Stimulated activated CD8-positive, alpha-beta memory T cell treated with anti-CD3 and anti-CD28 coated beads, Interleukin-7, amount 100 ng/mL, for 48 hours (primary cell): ENCODE measurements around the gene RALY.

ENCODE experiments used
- DNase-seq, 2 donors: peaks; one replicate each; pipeline ENCODE4 v3.0.0-alpha.2; 2020; ENCODE audit warnings: low read depth in 1 of 2; ENCODE audit errors: extremely low read depth in 1 of 2

RALY gene

GRCh38 chr20:33993576-33994221, at the start of gene RALY:
TSS of gene RALY (plus strand) at chr20:33993911. CDS start at chr20:34072075, 78,164 bp downstream.
- peak; percentile 83 to 93 for DNase-seq

- DNase-seq: no peak
Observed at GRCh38 chr20:33944914-33945313, 48.8 kb upstream of the RALY start.

GRCh38 chr20:33945391-33946081, 48.2 kb upstream of the RALY start:
- DNase-seq: no peak

- DNase-seq: peak in 1 of 2 donors; percentile 8
Observed at GRCh38 chr20:33947709-33948295, 45.9 kb upstream of the RALY start.

- DNase-seq: no peak
Observed at GRCh38 chr20:33948480-33948879, 45.2 kb upstream of the RALY start.

- DNase-seq: no peak
Observed at GRCh38 chr20:33951171-33951570, 42.5 kb upstream of the RALY start.

- no peak for DNase-seq
Observed at GRCh38 chr20:33954504-33954903, 39.2 kb upstream of the RALY start.

GRCh38 chr20:33963751-33964150, 30.0 kb upstream of the RALY start:
- no peak for DNase-seq

- DNase-seq: no peak
Observed at GRCh38 chr20:33964441-33964840, 29.3 kb upstream of the RALY start.

- DNase-seq: no peak
Observed at GRCh38 chr20:33967126-33967525, 26.6 kb upstream of the RALY start.

- no peak for DNase-seq
Observed at GRCh38 chr20:33969563-33969962, 24.1 kb upstream of the RALY start.

- no peak for DNase-seq
Observed at GRCh38 chr20:33970229-33970628, 23.5 kb upstream of the RALY start.

- no peak for DNase-seq
Observed at GRCh38 chr20:33971147-33971975, 22.4 kb upstream of the RALY start.

GRCh38 chr20:33976959-33977358, 16.8 kb upstream of the RALY start:
- DNase-seq: no peak

- DNase-seq: no peak
Observed at GRCh38 chr20:33977535-33977934, 16.2 kb upstream of the RALY start.

- no peak for DNase-seq
Observed at GRCh38 chr20:33979094-33979493, 14.6 kb upstream of the RALY start.

GRCh38 chr20:33981347-33981746, 12.4 kb upstream of the RALY start:
- no peak for DNase-seq

GRCh38 chr20:33981964-33982363, 11.7 kb upstream of the RALY start:
- no peak for DNase-seq

GRCh38 chr20:33983371-33983770, 10.3 kb upstream of the RALY start:
- DNase-seq: no peak

- no peak for DNase-seq
Observed at GRCh38 chr20:33984182-33984719, 9.5 kb upstream of the RALY start.

GRCh38 chr20:33985280-33985679, 8.4 kb upstream of the RALY start:
- no peak for DNase-seq
